GM21367 (cell line): ENCODE data around the gene OR1K1.
"Not testable (repeated sequence)": the region's sequence is repeated elsewhere in the genome, so short reads cannot be mapped to it uniquely, and the experiment has no call there.

Experiments used
- ATAC-seq: cut with Tn5 transposase; IDR thresholded peaks from one replicate; pipeline ENCODE4 v1.9.1; 2021; ENCODE audit not compliant: unreplicated experiment

Gene OR1K1

GRCh38 chr9:122810306-122810946 is 10.5 kb downstream of the OR1K1 start:
- ATAC-seq = peak; percentile 81

- ATAC-seq = no peak
These were observed 12.8 kb downstream of the OR1K1 start for GRCh38 chr9:122812736-122813135.

- no peak for ATAC-seq
These were observed 14.6 kb downstream of the OR1K1 start for GRCh38 chr9:122814545-122814944.

GRCh38 chr9:122815544-122815943 is 15.6 kb downstream of the OR1K1 start:
- no peak for ATAC-seq

- ATAC-seq = no peak
These were observed 16.4 kb downstream of the OR1K1 start for GRCh38 chr9:122816163-122816867.

- no peak for ATAC-seq
These were observed 19.4 kb downstream of the OR1K1 start for GRCh38 chr9:122819326-122819725.

GRCh38 chr9:122819791-122820489 is 20.0 kb downstream of the OR1K1 start:
- no peak for ATAC-seq

- no peak for ATAC-seq
These were observed 20.5 kb downstream of the OR1K1 start for GRCh38 chr9:122820490-122820845.

- no peak for ATAC-seq
These were observed 21.5 kb downstream of the OR1K1 start for GRCh38 chr9:122821278-122821943.

GRCh38 chr9:122822056-122822455 is 22.1 kb downstream of the OR1K1 start:
- ATAC-seq = no peak

GRCh38 chr9:122822938-122823337 is 23.0 kb downstream of the OR1K1 start:
- ATAC-seq = no peak

GRCh38 chr9:122827761-122828093 is 27.8 kb downstream of the OR1K1 start:
- peak; percentile 6 for ATAC-seq

GRCh38 chr9:122828965-122829284 is 29.0 kb downstream of the OR1K1 start:
- ATAC-seq = not testable (repeated sequence)

- ATAC-seq = no peak
These were observed 32.3 kb downstream of the OR1K1 start for GRCh38 chr9:122832194-122832593.

- no peak for ATAC-seq
These were observed 35.4 kb downstream of the OR1K1 start for GRCh38 chr9:122835313-122835731.

GRCh38 chr9:122837266-122837850 is 37.4 kb downstream of the OR1K1 start:
- no peak for ATAC-seq

- not testable (repeated sequence) for ATAC-seq
These were observed 38.5 kb downstream of the OR1K1 start for GRCh38 chr9:122838441-122838840.

- no peak for ATAC-seq
These were observed 41.6 kb downstream of the OR1K1 start for GRCh38 chr9:122841501-122841900.

GRCh38 chr9:122844137-122844536 is 44.2 kb downstream of the OR1K1 start:
- ATAC-seq = no peak

- ATAC-seq = no peak
These were observed 45.2 kb downstream of the OR1K1 start for GRCh38 chr9:122845116-122845515.

- no peak for ATAC-seq
These were observed 46.5 kb downstream of the OR1K1 start for GRCh38 chr9:122846371-122846940.
